Measurements from ENCODE around the gene CPNE5.

DNA sequence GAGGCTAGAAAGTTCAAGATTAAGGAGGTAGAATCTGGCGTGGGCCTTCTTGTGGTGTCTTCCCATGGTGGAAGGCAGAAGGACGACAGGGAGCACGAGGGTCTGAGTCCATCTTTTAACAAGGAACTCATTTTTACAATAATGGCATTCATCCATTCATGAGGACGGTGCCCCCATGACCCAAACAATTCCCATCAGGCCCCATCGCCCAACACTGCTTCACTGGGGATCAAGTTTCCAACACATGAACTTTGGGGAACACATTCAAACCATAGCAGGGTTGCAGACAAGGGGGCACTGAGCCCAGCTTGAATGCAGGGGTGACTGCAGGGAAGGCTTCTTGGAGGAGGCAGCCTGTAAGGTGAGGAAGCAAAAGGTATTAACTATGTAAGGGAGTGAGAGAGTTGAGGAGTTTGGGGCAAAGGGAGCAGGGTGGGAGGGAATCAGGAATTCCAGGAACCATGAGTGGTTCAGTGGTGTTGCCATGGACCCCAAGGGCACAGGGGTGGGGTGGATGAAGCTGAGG is 136.1 kb downstream of the CPNE5 start:
- TF ChIP-seq, protein P1, sequence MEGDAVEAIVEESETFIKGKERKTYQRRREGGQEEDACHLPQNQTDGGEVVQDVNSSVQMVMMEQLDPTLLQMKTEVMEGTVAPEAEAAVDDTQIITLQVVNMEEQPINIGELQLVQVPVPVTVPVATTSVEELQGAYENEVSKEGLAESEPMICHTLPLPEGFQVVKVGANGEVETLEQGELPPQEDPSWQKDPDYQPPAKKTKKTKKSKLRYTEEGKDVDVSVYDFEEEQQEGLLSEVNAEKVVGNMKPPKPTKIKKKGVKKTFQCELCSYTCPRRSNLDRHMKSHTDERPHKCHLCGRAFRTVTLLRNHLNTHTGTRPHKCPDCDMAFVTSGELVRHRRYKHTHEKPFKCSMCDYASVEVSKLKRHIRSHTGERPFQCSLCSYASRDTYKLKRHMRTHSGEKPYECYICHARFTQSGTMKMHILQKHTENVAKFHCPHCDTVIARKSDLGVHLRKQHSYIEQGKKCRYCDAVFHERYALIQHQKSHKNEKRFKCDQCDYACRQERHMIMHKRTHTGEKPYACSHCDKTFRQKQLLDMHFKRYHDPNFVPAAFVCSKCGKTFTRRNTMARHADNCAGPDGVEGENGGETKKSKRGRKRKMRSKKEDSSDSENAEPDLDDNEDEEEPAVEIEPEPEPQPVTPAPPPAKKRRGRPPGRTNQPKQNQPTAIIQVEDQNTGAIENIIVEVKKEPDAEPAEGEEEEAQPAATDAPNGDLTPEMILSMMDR (IDR thresholded peaks at IDR 0.05) = no peak
- TF ChIP-seq POLR2AphosphoS5 (IDR thresholded peaks at IDR 0.05) = no peak

All from stomach (tissue), 4 donors.